Measurements from ENCODE around the gene ZMYND12.

The ZMYND12 gene

GRCh38 chr1:42403880-42404400 lies 51.9 kb downstream of the ZMYND12 start:
- DNase-seq (ENCODE audit: low read depth): no peak
- no peak for TF ChIP-seq CTCF (IDR thresholded peaks at IDR 0.05; ENCODE audit: low read length, missing control alignments)
- no peak overlapping the region for H3K4me3 ChIP-seq (replicated peaks; ENCODE audit: low read depth, low read length)

- no peak overlapping the region for H3K4me3 ChIP-seq (replicated peaks; ENCODE audit: low read depth, low read length)
- no peak for DNase-seq (ENCODE audit: low read depth)
- TF ChIP-seq CTCF (IDR thresholded peaks at IDR 0.05; ENCODE audit: low read length, missing control alignments): no peak
Measured at GRCh38 chr1:42399315-42400100, 56.3 kb downstream of the ZMYND12 start.

- DNase-seq (ENCODE audit: low read depth): no peak
- TF ChIP-seq CTCF (IDR thresholded peaks at IDR 0.05; ENCODE audit: low read length, missing control alignments): no peak
- no peak overlapping the region for H3K4me3 ChIP-seq (replicated peaks; ENCODE audit: low read depth, low read length)
Measured at GRCh38 chr1:42392967-42393848, 62.6 kb downstream of the ZMYND12 start.

GRCh38 chr1:42392255-42392654 lies 63.6 kb downstream of the ZMYND12 start:
- no peak for DNase-seq (ENCODE audit: low read depth)
- H3K4me3 ChIP-seq (replicated peaks; ENCODE audit: low read depth, low read length): no peak overlapping the region
- TF ChIP-seq CTCF (IDR thresholded peaks at IDR 0.05; ENCODE audit: low read length, missing control alignments): no peak

GRCh38 chr1:42386051-42386450 lies 69.8 kb downstream of the ZMYND12 start:
- TF ChIP-seq CTCF (IDR thresholded peaks at IDR 0.05; ENCODE audit: low read length, missing control alignments): no peak
- H3K4me3 ChIP-seq (replicated peaks; ENCODE audit: low read depth, low read length): no peak overlapping the region
- DNase-seq (ENCODE audit: low read depth): no peak

- peak; percentile 26 for DNase-seq (ENCODE audit: low read depth)
- no peak for TF ChIP-seq CTCF (IDR thresholded peaks at IDR 0.05; ENCODE audit: low read length, missing control alignments)
- no peak overlapping the region for H3K4me3 ChIP-seq (replicated peaks; ENCODE audit: low read depth, low read length)
Measured at GRCh38 chr1:42385283-42385682, 70.5 kb downstream of the ZMYND12 start.
